HL-60 (cell line): ENCODE results near the gene ITIH5.

Experiments used
- CTCF ChIP-seq: IDR thresholded peaks from one replicate; pipeline ENCODE4 v1.5.1; 2011; ENCODE audit warnings: low read length, control low read depth, inconsistent platforms; ENCODE audit not compliant: insufficient read depth
- GABPA ChIP-seq: IDR thresholded peaks from 2 replicates; pipeline ENCODE4 v1.6.1; 2012; ENCODE audit warnings: low read depth
- POLR2AphosphoS5 ChIP-seq: IDR thresholded peaks from 2 replicates; pipeline ENCODE4 v1.6.1; 2012; ENCODE audit warnings: low read depth
- SPI1 ChIP-seq: IDR thresholded peaks from 2 replicates; pipeline ENCODE4 v1.6.1; 2012; ENCODE audit warnings: low read depth, mild to moderate bottlenecking, borderline replicate concordance

- no peak for TF ChIP-seq CTCF
- no peak for TF ChIP-seq GABPA
- TF ChIP-seq POLR2AphosphoS5, result no peak
- no peak for TF ChIP-seq SPI1
These were observed 22.8 kb upstream of the ITIH5 start for GRCh38 chr10:7689591-7689990.
